ENCODE results near the gene YIPF1.

DNA sequence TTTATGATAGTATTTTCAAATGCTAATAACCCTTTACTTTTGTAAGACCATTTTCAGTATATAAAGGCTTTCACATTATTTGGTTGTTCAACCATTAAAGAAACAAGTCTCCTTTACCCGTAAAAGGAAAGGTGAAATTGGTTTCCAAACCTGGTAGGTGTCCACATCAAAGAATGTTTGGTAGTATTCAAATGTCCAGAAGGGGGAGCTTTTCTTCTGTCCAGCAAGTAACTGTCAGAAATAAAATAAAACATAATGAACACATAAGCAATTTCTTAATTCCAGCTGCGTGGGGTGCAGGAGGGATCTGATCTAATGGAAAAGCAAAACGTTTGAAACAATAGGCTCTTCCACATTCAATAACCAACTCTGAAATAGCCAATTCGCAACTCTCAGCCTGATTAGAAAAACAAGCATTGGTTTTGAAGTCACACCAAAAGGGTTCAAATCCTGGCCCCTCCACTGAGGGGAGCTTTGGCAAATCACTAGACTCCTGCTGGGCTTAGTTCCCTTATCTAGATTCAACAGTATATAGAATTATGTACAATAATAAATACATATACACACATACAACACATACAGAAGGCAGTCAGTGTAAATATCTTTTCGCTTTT, 11.0 kb downstream of the YIPF1 start:
- TF ChIP-seq, protein P1, sequence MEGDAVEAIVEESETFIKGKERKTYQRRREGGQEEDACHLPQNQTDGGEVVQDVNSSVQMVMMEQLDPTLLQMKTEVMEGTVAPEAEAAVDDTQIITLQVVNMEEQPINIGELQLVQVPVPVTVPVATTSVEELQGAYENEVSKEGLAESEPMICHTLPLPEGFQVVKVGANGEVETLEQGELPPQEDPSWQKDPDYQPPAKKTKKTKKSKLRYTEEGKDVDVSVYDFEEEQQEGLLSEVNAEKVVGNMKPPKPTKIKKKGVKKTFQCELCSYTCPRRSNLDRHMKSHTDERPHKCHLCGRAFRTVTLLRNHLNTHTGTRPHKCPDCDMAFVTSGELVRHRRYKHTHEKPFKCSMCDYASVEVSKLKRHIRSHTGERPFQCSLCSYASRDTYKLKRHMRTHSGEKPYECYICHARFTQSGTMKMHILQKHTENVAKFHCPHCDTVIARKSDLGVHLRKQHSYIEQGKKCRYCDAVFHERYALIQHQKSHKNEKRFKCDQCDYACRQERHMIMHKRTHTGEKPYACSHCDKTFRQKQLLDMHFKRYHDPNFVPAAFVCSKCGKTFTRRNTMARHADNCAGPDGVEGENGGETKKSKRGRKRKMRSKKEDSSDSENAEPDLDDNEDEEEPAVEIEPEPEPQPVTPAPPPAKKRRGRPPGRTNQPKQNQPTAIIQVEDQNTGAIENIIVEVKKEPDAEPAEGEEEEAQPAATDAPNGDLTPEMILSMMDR (conservative IDR thresholded peaks at IDR 0.05; ENCODE audit: low read depth, low read length): peak; percentile 89
- TF ChIP-seq EZH2 (IDR thresholded peaks at IDR 0.05; ENCODE audit: low read length, unreplicated experiment): no peak
- no peak for TF ChIP-seq EZH2phosphoT487 (IDR thresholded peaks at IDR 0.05; ENCODE audit: borderline replicate concordance, low read length)

Measured in PC-3 (cell line).